ENCODE data around the gene DDX27.
A peak's percentile ranks its signal among the peaks of the same experiment; 100 is the strongest.

DDX27 gene

GRCh38 chr20:49245921-49246740 is 26.9 kb downstream of the DDX27 start:
- no peak overlapping the region for H3K27ac ChIP-seq
- DNase-seq (ENCODE audit: low read depth, low spot score): no peak

DNA sequence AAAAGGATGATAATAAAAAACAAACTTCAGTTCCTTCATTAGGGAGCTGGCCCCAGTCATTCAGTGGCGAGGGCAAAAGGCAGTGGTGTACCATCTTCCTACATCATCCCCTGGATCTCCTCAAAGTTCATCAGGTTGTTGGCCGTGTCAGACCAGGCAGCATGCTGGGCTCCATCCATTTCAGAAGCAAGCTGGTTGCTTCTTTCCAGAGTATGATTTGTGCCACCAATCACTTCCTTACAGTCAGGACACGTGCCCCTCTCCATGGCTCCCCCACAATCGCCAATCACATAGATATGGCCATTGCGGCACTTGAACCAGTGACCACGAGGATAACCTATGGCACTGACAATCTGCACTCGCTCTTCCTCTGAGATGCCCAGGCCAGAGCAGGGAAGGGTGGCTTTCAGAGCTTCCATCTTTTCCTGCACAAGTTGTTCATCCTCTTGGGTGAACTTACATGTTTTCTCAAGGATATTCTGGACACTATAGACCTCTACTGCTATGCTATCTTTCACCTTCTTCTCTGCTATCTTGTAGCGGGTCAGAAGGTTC is 28.0 kb downstream of the DDX27 start:
- no peak for DNase-seq (ENCODE audit: low read depth, low spot score)
- H3K27ac ChIP-seq: no peak overlapping the region

DNA sequence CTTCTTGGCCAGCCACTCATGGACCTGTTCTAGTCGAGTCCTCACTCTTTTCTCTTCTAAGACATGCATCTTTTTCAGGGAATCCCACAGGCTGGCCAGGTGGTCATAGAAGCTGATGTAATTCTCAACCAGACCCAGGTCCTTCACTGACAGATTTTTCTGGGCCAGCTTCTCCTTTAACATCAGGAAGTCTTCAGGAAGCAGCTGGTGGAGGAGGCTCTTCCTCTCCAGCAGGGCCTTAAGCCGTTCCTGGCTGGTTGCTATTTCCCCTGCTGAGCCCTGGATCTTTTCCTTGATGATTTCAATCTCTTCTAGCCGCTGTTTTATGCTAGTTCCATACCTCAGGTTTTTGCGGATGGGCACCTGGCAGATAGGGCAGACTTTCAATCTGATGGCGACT is 28.6 kb downstream of the DDX27 start:
- no peak for DNase-seq (ENCODE audit: low read depth, low spot score)
- H3K27ac ChIP-seq: no peak overlapping the region

DNA sequence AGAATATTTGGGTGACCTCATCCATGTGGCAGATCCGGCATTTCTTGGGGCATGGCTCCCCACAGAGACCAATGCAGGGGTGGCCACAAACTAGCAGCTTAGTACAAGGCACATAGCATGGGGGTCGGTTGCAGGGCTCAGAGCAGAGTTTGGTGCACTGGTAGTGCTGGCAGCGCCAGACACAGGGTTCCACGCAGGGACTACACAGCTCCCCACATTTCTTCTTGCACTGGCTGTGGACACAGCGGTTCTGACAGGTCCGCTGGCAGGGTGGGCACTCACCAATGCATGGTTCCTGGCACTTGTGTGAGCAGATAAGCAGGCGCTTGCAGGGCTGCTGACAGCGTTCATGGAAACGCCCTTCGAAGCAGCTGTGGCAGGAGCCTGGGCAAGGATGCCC is 29.1 kb downstream of the DDX27 start:
- no peak for DNase-seq (ENCODE audit: low read depth, low spot score)
- no peak overlapping the region for H3K27ac ChIP-seq

- no peak for DNase-seq (ENCODE audit: low read depth, low spot score)
- H3K27ac ChIP-seq: peak overlapping the region; percentile 12
Observed at GRCh38 chr20:49248879-49249665, 29.9 kb downstream of the DDX27 start.

DNA sequence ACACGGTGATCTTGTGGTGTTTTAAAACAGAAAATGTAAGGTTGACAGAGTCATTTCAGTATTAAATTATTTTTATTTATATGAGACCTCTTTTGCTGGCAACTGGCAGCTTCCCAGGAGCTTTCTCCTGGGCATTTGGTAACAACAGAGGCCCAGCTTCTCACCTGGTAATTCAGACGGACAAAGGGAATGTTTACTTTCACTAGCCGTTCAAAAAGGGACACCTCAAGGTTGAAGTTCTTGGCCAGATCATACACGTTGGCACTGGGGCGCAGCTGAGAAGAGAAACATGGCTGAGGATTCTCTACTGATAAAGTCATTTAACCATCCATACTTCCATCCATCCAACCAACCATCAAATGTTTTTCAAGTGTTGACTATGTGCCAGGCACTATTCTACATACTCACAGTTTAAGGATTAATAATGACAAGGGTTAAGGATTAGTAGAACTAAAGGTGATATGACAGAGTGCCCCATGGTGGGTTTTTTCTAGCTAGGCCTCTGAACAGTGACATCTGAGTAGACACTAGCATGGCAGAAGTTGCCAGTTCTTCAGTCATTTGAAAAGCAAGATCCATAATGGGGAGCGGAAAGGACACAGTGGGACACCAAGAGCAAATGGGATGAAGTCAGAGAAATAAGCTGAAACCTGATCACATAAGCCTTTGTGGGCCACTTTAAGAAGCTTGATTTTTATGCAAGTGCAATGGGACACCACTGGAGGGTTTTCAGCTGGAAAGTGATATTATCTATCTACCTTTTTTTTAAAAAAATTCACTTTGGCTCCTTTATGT is 33.5 kb downstream of the DDX27 start:
- DNase-seq (ENCODE audit: low read depth, low spot score): no peak
- H3K27ac ChIP-seq: no peak overlapping the region

- DNase-seq (ENCODE audit: low read depth, low spot score): no peak
- no peak overlapping the region for H3K27ac ChIP-seq
Observed at GRCh38 chr20:49256261-49256660, 37.0 kb downstream of the DDX27 start.

- H3K27ac ChIP-seq: no peak overlapping the region
- no peak for DNase-seq (ENCODE audit: low read depth, low spot score)
Observed at GRCh38 chr20:49259284-49259683, 40.1 kb downstream of the DDX27 start.

GRCh38 chr20:49259799-49260198 is 40.6 kb downstream of the DDX27 start:
- DNase-seq (ENCODE audit: low read depth, low spot score): no peak
- no peak overlapping the region for H3K27ac ChIP-seq

GRCh38 chr20:49260218-49260617 is 41.0 kb downstream of the DDX27 start:
- H3K27ac ChIP-seq: no peak overlapping the region

GRCh38 chr20:49261173-49261572 is 42.0 kb downstream of the DDX27 start:
- DNase-seq (ENCODE audit: low read depth, low spot score): no peak
- H3K27ac ChIP-seq: no peak overlapping the region

More at GRCh38 chr20:49260218-49260617, 41.0 kb downstream of the DDX27 start:
- DNase-seq (ENCODE audit: low read depth, low spot score): no peak

- H3K27ac ChIP-seq: no peak overlapping the region
Observed at GRCh38 chr20:49262444-49262843, 43.2 kb downstream of the DDX27 start.

GRCh38 chr20:49267327-49267726 is 48.1 kb downstream of the DDX27 start:
- H3K27ac ChIP-seq: no peak overlapping the region
- no peak for DNase-seq (ENCODE audit: low read depth, low spot score)

More at GRCh38 chr20:49262444-49262843, 43.2 kb downstream of the DDX27 start:
- DNase-seq (ENCODE audit: low read depth, low spot score): no peak

DNA sequence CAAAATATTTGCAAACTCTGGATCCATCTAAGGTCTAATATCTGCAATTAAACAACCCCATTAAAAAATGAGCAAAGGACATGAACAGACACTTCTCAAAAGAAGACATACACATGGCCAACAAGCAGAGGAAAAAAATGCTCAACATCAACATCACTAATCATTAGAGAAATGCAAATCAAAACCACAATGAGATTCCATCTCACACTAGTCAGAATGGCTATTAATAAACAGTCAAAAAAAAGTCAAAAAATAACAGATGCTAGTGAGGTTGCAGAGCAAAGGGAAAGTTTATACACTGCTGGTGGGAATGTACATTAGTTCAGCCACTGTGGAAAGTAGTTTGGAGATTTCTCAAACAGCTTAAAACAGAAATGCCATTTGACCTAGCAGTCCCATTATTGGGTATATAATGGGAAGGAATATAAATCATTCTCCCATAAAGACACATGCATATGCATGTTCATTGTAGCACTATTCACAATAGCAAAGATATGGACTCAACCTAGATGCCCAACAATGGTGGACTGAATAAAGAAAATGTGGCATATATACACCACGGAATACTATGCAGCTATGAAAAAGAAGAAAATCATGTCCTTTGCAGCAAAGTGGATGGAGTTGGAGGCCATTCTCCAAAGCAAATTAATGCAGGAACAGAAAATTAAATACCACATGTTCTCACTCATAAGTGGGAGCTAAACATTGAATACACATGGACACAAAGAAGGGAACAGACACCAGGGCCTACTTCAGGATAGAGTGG is 49.6 kb downstream of the DDX27 start:
- DNase-seq (ENCODE audit: low read depth, low spot score): no peak
- no peak overlapping the region for H3K27ac ChIP-seq

- no peak for DNase-seq (ENCODE audit: low read depth, low spot score)
- H3K27ac ChIP-seq: no peak overlapping the region
Observed at GRCh38 chr20:49270177-49270576, 51.0 kb downstream of the DDX27 start.

DNA sequence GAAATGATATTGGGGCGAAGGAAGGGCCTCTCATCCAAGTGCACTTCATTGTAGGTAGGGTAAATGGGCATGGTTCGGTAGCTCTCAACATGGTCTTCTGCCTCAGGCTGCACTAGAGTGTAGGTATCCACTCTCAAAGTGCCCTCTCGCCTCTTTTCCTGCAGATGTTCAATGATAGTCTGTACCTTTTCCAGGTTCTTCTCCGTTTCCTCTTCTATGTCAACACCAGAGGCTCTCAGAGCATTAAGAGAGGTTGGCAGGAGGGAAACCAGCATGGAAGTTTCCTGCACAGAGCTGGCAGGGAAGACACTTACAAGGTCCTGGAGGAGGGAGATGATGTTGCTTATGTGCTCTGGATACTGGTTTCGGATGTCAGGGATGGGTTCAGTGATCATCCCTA is 51.5 kb downstream of the DDX27 start:
- no peak overlapping the region for H3K27ac ChIP-seq
- no peak for DNase-seq (ENCODE audit: low read depth, low spot score)

GRCh38 chr20:49272654-49273053 is 53.4 kb downstream of the DDX27 start:
- H3K27ac ChIP-seq: no peak overlapping the region

GRCh38 chr20:49273696-49274277 is 54.6 kb downstream of the DDX27 start:
- DNase-seq (ENCODE audit: low read depth, low spot score): no peak
- H3K27ac ChIP-seq: no peak overlapping the region

More at GRCh38 chr20:49272654-49273053, 53.4 kb downstream of the DDX27 start:
- no peak for DNase-seq (ENCODE audit: low read depth, low spot score)

DNA sequence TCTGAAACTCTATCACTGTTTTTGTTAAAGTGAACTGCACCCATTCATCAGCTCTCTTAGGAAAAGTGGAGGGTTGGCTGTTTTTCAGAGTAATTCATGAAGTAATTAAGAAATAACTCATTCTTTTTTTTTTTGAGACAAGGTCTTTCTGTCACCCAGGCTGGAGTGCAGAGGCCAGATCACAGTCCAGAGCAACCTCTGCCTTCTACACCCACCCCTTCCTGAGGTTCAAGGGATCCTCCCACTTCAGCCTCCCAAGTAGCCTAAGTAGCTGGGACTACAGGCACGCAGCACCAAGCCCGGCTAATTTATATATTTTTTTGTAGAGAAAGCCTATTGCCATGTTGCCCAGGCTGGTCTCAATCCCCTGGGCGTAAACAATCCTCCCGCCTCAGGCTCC is 56.0 kb downstream of the DDX27 start:
- DNase-seq (ENCODE audit: low read depth, low spot score): no peak
- H3K27ac ChIP-seq: peak overlapping the region; percentile 93
